ENCODE measurements around the gene HELZ2.

The HELZ2 gene

DNA sequence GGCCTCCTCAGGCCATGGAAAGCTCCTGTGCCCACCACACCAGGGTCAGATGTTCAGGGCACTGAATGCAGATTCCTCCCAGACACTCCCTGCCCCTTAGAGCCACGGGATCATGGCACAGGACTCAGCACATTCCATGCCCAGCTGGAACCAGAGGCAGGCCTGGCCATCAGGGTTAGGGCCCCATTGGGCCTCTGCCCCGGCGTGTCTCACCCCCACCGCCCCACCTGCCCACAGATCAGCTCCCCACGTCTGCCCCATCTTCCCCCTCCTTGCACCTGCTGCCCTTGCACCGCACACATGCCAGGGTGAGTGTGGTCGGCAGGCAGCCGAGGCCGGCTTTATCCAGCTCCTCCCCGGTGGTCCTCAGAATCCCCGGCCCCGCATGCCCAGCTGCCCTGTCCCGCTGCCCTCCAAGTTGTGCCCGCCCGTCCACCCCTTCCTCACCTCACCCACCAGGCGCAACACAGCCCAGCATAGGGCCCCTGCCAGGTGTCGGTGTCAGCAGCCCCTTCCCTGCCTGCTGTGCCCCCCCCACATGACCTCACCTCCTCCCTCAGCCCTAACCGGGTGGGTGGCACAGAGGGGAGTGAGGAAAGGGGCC is 24.3 kb downstream of the HELZ2 start:
- H3K9ac ChIP-seq (ENCODE audit: low read depth in 1 of 2, low read length in 2 of 2), result no peak overlapping the region
- no peak overlapping the region for H3K4me3 ChIP-seq (ENCODE audit: low read length in 2 of 2)
- peaks cover 17 to 20% of the 10 kb centered on the region in 2 donors for H3K4me1 ChIP-seq (ENCODE audit: control insufficient read depth in 2 of 2, insufficient read depth in 2 of 2, low read length in 2 of 2)
- H3K36me3 ChIP-seq (ENCODE audit: control insufficient read depth in 2 of 2, insufficient read depth in 2 of 2, low read length in 2 of 2), result no peaks in the 10 kb centered on the region
- no peak overlapping the region for H3K27ac ChIP-seq (ENCODE audit: low read depth in 2 of 2, low read length in 2 of 2)
- H3K9me3 ChIP-seq (ENCODE audit: control insufficient read depth in 2 of 2, low read length in 2 of 2), result no peaks in the 10 kb centered on the region
- peaks cover 12 to 18% of the 10 kb centered on the region in 2 donors for H3K27me3 ChIP-seq (ENCODE audit: control insufficient read depth in 2 of 2, insufficient read depth in 2 of 2, low read length in 2 of 2)

DNA sequence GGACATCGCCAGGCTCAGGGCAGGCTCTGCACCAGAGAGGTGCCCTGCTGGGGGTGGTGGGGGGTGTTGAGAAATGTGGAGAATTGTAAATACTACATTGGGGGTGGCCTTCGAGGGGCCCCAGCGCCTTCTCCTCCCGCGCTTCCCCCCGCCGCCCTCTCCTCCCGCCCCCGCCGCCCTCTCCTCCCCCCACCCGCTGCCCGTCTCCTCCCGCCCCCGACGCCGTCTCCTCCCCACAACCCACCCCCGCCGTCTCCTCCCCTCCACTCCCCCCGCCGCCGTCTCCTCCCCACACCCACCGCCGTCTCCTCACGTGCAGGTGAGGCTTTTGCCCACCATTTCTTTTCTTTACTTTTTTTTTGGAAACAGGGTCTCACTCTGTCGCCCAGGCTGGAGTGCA is 25.0 kb downstream of the HELZ2 start:
- no peaks in the 10 kb centered on the region for H3K9me3 ChIP-seq (ENCODE audit: control insufficient read depth in 2 of 2, low read length in 2 of 2)
- no peaks in the 10 kb centered on the region for H3K36me3 ChIP-seq (ENCODE audit: control insufficient read depth in 2 of 2, insufficient read depth in 2 of 2, low read length in 2 of 2)
- no peak overlapping the region for H3K27ac ChIP-seq (ENCODE audit: low read depth in 2 of 2, low read length in 2 of 2)
- H3K27me3 ChIP-seq (ENCODE audit: control insufficient read depth in 2 of 2, insufficient read depth in 2 of 2, low read length in 2 of 2), result peaks cover 12 to 18% of the 10 kb centered on the region in 2 donors
- H3K9ac ChIP-seq (ENCODE audit: low read depth in 1 of 2, low read length in 2 of 2), result no peak overlapping the region
- H3K4me1 ChIP-seq (ENCODE audit: control insufficient read depth in 2 of 2, insufficient read depth in 2 of 2, low read length in 2 of 2), result peaks cover 23 to 24% of the 10 kb centered on the region in 2 donors
- H3K4me3 ChIP-seq (ENCODE audit: low read length in 2 of 2), result no peak overlapping the region

- no peak overlapping the region for H3K27ac ChIP-seq (ENCODE audit: low read depth in 2 of 2, low read length in 2 of 2)
- no peak overlapping the region for H3K9ac ChIP-seq (ENCODE audit: low read depth in 1 of 2, low read length in 2 of 2)
- peaks cover 12 to 18% of the 10 kb centered on the region in 2 donors for H3K27me3 ChIP-seq (ENCODE audit: control insufficient read depth in 2 of 2, insufficient read depth in 2 of 2, low read length in 2 of 2)
- H3K4me3 ChIP-seq (ENCODE audit: low read length in 2 of 2), result no peak overlapping the region
- no peaks in the 10 kb centered on the region for H3K36me3 ChIP-seq (ENCODE audit: control insufficient read depth in 2 of 2, insufficient read depth in 2 of 2, low read length in 2 of 2)
- H3K4me1 ChIP-seq (ENCODE audit: control insufficient read depth in 2 of 2, insufficient read depth in 2 of 2, low read length in 2 of 2), result peaks cover 23 to 24% of the 10 kb centered on the region in 2 donors
- no peaks in the 10 kb centered on the region for H3K9me3 ChIP-seq (ENCODE audit: control insufficient read depth in 2 of 2, low read length in 2 of 2)
These were observed 25.5 kb downstream of the HELZ2 start for GRCh38 chr20:63548542-63548941.

GRCh38 chr20:63547725-63548480 is 26.1 kb downstream of the HELZ2 start, which contains the start of gene SRMS:
TSS of gene SRMS (minus strand) at chr20:63547749. CDS start at chr20:63547463, 286 bp downstream.
- Histone ChIP-seq H3K4me1 (ENCODE audit: control insufficient read depth in 2 of 2, insufficient read depth in 2 of 2, low read length in 2 of 2) (peaks cover 23% of the 10 kb centered on the region in 2 donors), H3K27me3 (ENCODE audit: control insufficient read depth in 2 of 2, insufficient read depth in 2 of 2, low read length in 2 of 2) (peaks cover 12 to 18% of the 10 kb centered on the region in 2 donors), H3K9me3 (ENCODE audit: control insufficient read depth in 2 of 2, low read length in 2 of 2) (no peaks in the 10 kb centered on the region), H3K27ac (ENCODE audit: low read depth in 2 of 2, low read length in 2 of 2) (no peak within 1 kb of the TSS), H3K36me3 (ENCODE audit: control insufficient read depth in 2 of 2, insufficient read depth in 2 of 2, low read length in 2 of 2) (no peaks in the 10 kb centered on the region), H3K4me3 (ENCODE audit: low read length in 2 of 2) (no peak within 1 kb of the TSS), H3K9ac (ENCODE audit: low read depth in 1 of 2, low read length in 2 of 2) (no peak within 1 kb of the TSS)

DNA sequence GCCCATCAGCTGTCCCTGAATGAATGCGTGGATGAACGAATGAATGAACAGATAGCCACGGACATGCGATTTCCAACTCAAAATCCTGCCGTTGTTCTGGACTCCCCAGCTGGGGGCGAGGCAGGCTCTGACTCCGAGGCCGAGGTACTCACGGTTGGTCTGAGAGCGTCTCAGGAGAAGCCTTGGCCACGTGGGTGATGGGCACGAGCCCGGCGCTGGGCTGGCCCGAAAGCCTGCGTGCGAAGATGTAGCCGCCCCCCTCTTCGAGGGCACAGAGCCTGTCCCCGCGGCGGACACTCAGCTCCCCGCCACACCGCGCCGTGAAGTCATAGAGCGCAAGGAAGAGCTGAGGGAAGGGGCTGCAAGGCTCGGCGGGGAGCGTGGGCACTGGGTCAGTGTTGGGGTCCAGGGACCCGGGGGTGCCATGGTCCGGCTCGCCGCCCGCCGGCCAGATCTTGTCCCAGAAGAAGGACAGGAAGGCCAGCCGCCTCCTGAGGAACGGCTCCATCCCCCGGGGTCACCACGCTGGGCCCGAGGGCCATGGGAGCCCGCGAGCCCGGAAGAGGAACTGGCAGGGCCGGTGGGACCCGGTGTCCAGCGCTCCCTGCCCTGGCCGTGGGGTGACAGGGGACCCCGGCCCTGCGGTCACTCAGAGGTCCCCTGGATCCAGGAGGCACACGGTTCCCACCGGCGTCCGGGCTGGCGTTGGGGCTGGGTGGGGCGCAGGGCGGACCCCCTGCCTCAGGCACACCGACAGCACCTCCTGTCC is 26.9 kb downstream of the HELZ2 start:
- no peak overlapping the region for H3K9ac ChIP-seq (ENCODE audit: low read depth in 1 of 2, low read length in 2 of 2)
- H3K36me3 ChIP-seq (ENCODE audit: control insufficient read depth in 2 of 2, insufficient read depth in 2 of 2, low read length in 2 of 2), result no peaks in the 10 kb centered on the region
- peaks cover 18 to 25% of the 10 kb centered on the region in 2 donors for H3K4me1 ChIP-seq (ENCODE audit: control insufficient read depth in 2 of 2, insufficient read depth in 2 of 2, low read length in 2 of 2)
- no peak overlapping the region for H3K4me3 ChIP-seq (ENCODE audit: low read length in 2 of 2)
- H3K27me3 ChIP-seq (ENCODE audit: control insufficient read depth in 2 of 2, insufficient read depth in 2 of 2, low read length in 2 of 2), result peaks cover 12 to 18% of the 10 kb centered on the region in 2 donors
- no peaks in the 10 kb centered on the region for H3K9me3 ChIP-seq (ENCODE audit: control insufficient read depth in 2 of 2, low read length in 2 of 2)
- H3K27ac ChIP-seq (ENCODE audit: low read depth in 2 of 2, low read length in 2 of 2), result no peak overlapping the region

GRCh38 chr20:63546256-63546955 is 27.6 kb downstream of the HELZ2 start:
- Histone ChIP-seq H3K4me1 (ENCODE audit: control insufficient read depth in 2 of 2, insufficient read depth in 2 of 2, low read length in 2 of 2) (peaks cover 18 to 28% of the 10 kb centered on the region in 2 donors), H3K27me3 (ENCODE audit: control insufficient read depth in 2 of 2, insufficient read depth in 2 of 2, low read length in 2 of 2) (peaks cover 12 to 18% of the 10 kb centered on the region in 2 donors), H3K9me3 (ENCODE audit: control insufficient read depth in 2 of 2, low read length in 2 of 2) (no peaks in the 10 kb centered on the region), H3K36me3 (ENCODE audit: control insufficient read depth in 2 of 2, insufficient read depth in 2 of 2, low read length in 2 of 2) (no peaks in the 10 kb centered on the region), H3K9ac (ENCODE audit: low read depth in 1 of 2, low read length in 2 of 2) (no peak overlapping the region), H3K27ac (ENCODE audit: low read depth in 2 of 2, low read length in 2 of 2) (peak overlapping the region; percentile 69 to 71), H3K4me3 (ENCODE audit: low read length in 2 of 2) (no peak overlapping the region)

DNA sequence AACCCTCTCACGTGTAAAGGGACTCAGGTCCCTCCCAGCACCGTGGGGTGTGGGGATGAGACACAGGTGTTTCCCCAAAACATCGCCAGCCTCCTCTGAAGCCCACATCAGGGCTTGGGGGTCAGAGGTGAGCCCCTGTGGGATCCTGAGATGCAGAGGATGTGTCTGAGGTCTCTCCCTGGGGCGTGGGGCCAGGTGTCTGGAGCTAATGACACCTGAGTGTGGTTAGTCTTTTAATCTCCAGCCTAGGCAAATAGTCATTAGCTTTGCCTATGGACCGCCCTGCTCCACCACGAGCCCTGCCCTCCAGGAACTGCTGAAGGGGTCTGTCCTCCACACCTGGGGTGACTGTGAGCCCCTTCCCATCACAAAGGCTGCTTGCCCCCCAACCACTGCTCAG is 28.2 kb downstream of the HELZ2 start:
- no peak overlapping the region for H3K4me3 ChIP-seq (ENCODE audit: low read length in 2 of 2)
- peaks cover 18 to 28% of the 10 kb centered on the region in 2 donors for H3K4me1 ChIP-seq (ENCODE audit: control insufficient read depth in 2 of 2, insufficient read depth in 2 of 2, low read length in 2 of 2)
- no peaks in the 10 kb centered on the region for H3K9me3 ChIP-seq (ENCODE audit: control insufficient read depth in 2 of 2, low read length in 2 of 2)
- H3K9ac ChIP-seq (ENCODE audit: low read depth in 1 of 2, low read length in 2 of 2), result no peak overlapping the region
- H3K27me3 ChIP-seq (ENCODE audit: control insufficient read depth in 2 of 2, insufficient read depth in 2 of 2, low read length in 2 of 2), result peaks cover 8 to 18% of the 10 kb centered on the region in 2 donors
- no peaks in the 10 kb centered on the region for H3K36me3 ChIP-seq (ENCODE audit: control insufficient read depth in 2 of 2, insufficient read depth in 2 of 2, low read length in 2 of 2)
- H3K27ac ChIP-seq (ENCODE audit: low read depth in 2 of 2, low read length in 2 of 2), result peak overlapping the region; percentile 69 to 71

DNA sequence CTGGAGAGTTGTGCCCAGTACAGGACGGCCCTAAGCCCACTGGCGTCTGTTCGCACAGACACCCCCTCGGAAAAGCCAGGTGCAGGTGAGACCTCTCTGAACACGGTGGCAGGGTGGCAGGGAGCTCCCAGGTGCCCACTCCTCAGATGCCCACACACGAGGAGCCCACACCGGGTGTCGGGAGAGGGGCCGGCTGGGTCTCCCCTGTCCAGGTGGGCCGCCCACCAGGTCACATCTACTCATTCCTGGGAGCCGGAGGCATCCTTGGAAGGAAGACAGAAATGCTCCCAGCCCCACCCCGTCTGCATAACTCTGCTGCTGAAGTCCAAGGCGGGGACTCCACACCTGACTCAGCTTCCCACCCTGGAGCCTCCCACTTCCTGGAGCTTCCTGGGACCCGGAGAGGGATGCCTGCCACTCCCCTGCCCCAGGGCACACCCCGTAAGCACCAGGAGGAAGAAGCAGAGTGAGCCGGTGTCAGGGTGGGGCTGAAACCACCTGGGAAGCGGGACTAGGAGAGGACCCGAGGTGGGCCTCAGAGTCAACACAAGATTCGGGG is 29.0 kb downstream of the HELZ2 start:
- no peaks in the 10 kb centered on the region for H3K9me3 ChIP-seq (ENCODE audit: control insufficient read depth in 2 of 2, low read length in 2 of 2)
- H3K27ac ChIP-seq (ENCODE audit: low read depth in 2 of 2, low read length in 2 of 2), result peak overlapping the region; percentile 69 to 71
- no peak overlapping the region for H3K4me3 ChIP-seq (ENCODE audit: low read length in 2 of 2)
- no peaks in the 10 kb centered on the region for H3K36me3 ChIP-seq (ENCODE audit: control insufficient read depth in 2 of 2, insufficient read depth in 2 of 2, low read length in 2 of 2)
- H3K9ac ChIP-seq (ENCODE audit: low read depth in 1 of 2, low read length in 2 of 2), result no peak overlapping the region
- H3K4me1 ChIP-seq (ENCODE audit: control insufficient read depth in 2 of 2, insufficient read depth in 2 of 2, low read length in 2 of 2), result peaks cover 18 to 28% of the 10 kb centered on the region in 2 donors
- H3K27me3 ChIP-seq (ENCODE audit: control insufficient read depth in 2 of 2, insufficient read depth in 2 of 2, low read length in 2 of 2), result peaks cover 8 to 18% of the 10 kb centered on the region in 2 donors

- no peak overlapping the region for H3K4me3 ChIP-seq (ENCODE audit: low read length in 2 of 2)
- no peak overlapping the region for H3K9ac ChIP-seq (ENCODE audit: low read depth in 1 of 2, low read length in 2 of 2)
- H3K4me1 ChIP-seq (ENCODE audit: control insufficient read depth in 2 of 2, insufficient read depth in 2 of 2, low read length in 2 of 2), result peaks cover 19 to 30% of the 10 kb centered on the region in 2 donors
- no peaks in the 10 kb centered on the region for H3K9me3 ChIP-seq (ENCODE audit: control insufficient read depth in 2 of 2, low read length in 2 of 2)
- H3K27ac ChIP-seq (ENCODE audit: low read depth in 2 of 2, low read length in 2 of 2), result peak overlapping the region; percentile 32 to 64
- peaks cover 8 to 16% of the 10 kb centered on the region in 2 donors for H3K27me3 ChIP-seq (ENCODE audit: control insufficient read depth in 2 of 2, insufficient read depth in 2 of 2, low read length in 2 of 2)
- H3K36me3 ChIP-seq (ENCODE audit: control insufficient read depth in 2 of 2, insufficient read depth in 2 of 2, low read length in 2 of 2), result no peaks in the 10 kb centered on the region
These were observed 29.6 kb downstream of the HELZ2 start for GRCh38 chr20:63544241-63544957.
